Mononuclear cell (primary cell): ENCODE measurements around the gene KCNRG. TPM values are rescaled to one million over a fixed set of nuclear protein-coding genes. Genes with fewer than 3 reads are reported as not detected.
A peak's percentile ranks its signal among the peaks of the same experiment; 100 is the strongest.

Experiments used
- H3K27me3 ChIP-seq: 2 replicates; pipeline ENCODE4 v1.6.0; 2011; ENCODE audit warnings: low read length, control low read depth; ENCODE audit not compliant: insufficient read depth
- H3K4me1 ChIP-seq: 2 replicates; pipeline ENCODE4 v1.5.1; 2011; ENCODE audit warnings: mild to moderate bottlenecking, low read length, control low read depth; ENCODE audit not compliant: insufficient read depth
- H3K4me3 ChIP-seq: 2 replicates; pipeline ENCODE4 v1.5.1; 2011; ENCODE audit warnings: mild to moderate bottlenecking, low read length, moderate library complexity
- H3K9me3 ChIP-seq: 2 replicates; pipeline ENCODE4 v1.5.1; 2011; ENCODE audit warnings: low read depth, mild to moderate bottlenecking, control low read depth, low read length
- total RNA-seq: library from RNA; depleted of rRNA; stranded (reverse); fragments of >200 nt; gene quantifications from one replicate; pipeline ENCODE4 v1.2.3, GENCODE V29; 2012

The KCNRG gene
- total RNA-seq, 1 donor, result 1.7 TPM

DNA sequence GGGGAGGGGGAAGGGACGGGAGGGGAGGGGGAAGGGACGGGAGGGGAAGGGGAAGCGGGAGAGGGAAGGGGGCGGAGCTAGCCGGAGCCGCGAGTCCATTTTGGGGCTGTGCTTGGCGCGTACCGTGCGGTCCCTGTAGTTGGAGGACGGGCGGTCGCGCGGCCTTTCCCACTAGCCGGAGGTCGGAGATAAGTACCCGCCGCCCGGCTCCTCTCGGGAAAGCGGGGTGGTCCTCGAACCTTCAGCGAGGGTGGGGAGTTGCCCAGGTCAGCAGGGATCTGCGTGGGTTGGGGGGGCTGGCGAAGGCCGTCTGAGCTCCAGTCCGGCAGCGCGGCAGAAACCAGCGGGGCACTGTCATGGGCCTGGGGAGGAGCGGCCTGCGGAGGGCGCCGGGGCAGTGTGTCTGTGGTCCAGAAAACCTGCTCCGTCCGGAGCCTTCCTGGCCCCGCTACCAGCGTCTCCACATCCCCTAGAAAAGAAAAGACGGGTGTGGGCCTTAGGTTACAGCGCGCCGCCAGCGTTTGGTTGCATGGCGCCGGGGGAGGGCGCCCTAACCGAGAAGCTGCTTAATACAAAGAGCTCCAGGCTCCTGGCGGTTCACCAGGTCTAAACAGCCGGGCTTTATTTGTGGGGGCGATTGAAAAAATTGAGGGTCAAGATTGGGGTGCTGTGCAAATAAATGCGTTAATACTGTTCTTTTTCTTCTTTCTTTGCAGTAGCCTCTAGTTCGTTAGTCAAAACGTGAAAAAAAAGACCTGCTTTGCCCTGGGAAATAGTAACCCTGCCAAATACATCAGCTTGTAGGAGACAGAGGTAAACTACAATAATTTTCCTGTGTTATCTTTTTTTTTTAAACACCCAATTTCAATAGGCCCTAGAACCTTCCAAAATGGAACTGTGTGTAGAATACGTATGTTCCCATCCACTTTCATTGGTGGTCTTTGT lies 18.0 kb upstream of the KCNRG start, which contains the start of gene TRIM13:
TSS of gene TRIM13 (plus strand) at position 92 of the 945 bp plus-strand sequence. CDS start 14,899 bp downstream, outside the sequence.
- H3K27me3 ChIP-seq, result no peaks in the 10 kb centered on the region
- peak within 1 kb of the TSS; percentile 89 for H3K4me3 ChIP-seq
- peaks cover 45% of the 10 kb centered on the region for H3K4me1 ChIP-seq

DNA sequence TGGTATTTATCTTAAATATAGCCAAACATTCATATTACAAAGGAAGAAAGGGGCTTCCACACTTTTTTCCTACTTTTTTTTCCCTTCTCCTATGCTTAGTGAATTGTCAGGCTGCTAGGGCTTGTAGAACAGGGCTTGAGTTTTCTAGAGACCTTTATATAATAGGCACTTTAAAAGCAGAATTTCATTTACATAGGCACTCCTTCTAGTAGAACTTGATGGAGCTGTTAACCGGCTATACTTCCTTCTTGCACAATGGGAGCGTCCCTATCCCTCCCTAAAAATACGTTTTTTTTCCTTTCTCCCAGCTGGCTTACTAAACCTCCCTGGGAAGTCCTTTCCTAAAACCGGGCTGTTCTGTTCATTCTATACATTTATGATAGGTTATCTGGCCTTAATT lies 17.3 kb upstream of the KCNRG start:
- H3K4me3 ChIP-seq, result peak overlapping the region; percentile 89
- no peaks in the 10 kb centered on the region for H3K9me3 ChIP-seq
- peaks cover 45% of the 10 kb centered on the region for H3K4me1 ChIP-seq
- H3K27me3 ChIP-seq, result no peaks in the 10 kb centered on the region

More for the DNA sequence above, 18.0 kb upstream of the KCNRG start, which contains the start of gene TRIM13:
- H3K9me3 ChIP-seq, result no peaks in the 10 kb centered on the region

DNA sequence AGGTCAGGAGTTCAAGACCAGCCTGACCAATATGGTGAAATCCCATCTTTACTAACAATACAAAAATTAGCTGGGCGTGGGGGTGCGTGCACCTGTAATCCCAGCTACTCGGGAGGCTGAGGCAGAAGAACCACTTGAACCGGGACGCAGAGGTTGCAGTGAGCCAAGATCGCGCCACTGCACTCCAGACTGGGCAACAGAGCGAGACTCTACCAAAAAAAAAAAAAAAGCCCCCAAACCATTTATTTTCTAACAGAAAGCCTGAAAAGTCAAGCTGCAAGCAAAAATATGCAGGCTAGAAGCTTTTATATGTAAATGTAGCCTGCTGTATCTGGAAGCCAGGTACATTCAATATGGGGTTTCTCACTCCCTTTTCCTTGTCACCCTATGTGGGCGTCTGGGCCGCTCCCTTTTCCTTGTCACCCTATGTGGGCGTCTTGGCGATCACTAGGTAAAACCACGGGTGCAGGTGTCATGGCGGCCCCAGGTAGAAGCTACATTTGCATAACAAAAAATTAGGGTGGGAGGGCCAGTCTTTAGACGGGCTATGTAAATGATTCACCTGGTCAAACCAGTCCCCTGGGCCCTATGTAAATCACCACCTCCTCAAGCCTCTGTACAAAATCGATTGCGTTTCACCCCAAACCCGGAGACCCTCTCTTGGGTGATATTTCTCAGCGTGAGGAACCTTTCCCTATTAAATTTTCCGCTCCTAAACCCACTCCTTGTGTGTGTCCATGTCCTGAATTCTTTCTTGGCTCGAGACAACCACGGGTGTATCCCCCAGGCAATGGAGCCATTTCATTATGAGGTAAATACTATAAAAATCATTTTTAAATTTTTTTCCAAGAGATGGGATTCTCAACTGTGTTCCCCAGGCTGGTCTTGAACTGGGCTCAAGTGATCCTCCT lies 16.3 kb upstream of the KCNRG start:
- Histone ChIP-seq H3K4me1 (peaks cover 45% of the 10 kb centered on the region), H3K4me3 (no peak overlapping the region), H3K27me3 (no peaks in the 10 kb centered on the region), H3K9me3 (no peaks in the 10 kb centered on the region)

DNA sequence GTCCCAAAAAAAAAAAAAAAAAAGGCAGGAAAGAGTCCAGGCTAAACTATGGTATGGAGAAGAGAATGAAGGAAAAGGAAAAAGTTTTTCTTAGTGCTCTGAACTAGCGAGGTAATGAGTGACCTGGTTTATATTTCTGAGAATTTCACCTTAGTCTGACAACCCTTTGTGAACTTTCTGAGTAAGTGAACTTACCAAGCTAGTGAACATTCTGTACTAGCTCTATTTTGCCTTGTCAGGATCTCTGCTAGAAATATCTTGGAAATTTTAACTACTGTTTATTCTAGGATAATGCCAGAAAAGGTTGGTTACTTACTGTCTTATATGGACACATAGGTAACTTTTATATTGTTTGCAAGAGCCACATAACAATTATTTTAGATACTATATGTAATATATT lies 14.0 kb upstream of the KCNRG start:
- no peaks in the 10 kb centered on the region for H3K27me3 ChIP-seq
- no peak overlapping the region for H3K4me3 ChIP-seq
- no peaks in the 10 kb centered on the region for H3K9me3 ChIP-seq
- H3K4me1 ChIP-seq, result peaks cover 38% of the 10 kb centered on the region

DNA sequence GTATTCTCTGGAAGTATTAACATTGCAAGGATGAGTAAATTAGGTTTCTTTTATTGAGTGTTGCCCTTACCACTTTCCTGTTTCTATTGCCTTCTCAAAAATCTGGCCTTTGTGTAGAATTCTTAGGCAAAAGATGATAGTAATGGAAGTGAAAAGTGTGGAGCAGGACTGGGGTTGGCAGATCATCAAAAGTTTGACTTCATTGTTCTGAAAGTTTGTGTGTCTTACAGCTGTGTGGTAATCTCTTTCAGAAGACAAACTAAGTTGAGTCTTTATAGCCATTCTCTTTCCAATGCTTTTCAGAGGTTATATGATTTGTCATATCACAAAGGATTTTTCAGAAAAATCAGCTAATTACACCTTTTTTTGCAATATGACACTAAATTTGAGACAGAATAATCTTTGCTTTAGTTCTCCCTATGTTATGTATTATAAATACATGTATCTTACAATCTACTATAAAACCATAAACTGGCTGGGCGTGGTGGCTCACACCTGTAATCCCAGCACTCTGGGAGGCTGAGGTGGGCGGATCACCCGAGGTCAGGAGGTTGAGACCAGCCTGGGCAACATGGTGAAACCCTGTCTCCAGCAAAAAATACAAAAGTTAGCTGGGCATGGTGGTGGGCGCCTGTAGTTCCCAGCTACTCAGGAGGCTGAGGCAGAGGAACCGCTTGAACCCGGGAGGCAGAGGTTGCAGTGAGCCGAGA lies 8.7 kb upstream of the KCNRG start:
- Histone ChIP-seq H3K27me3 (no peaks in the 10 kb centered on the region), H3K9me3 (no peaks in the 10 kb centered on the region), H3K4me1 (peaks cover 8% of the 10 kb centered on the region), H3K4me3 (no peak overlapping the region)

DNA sequence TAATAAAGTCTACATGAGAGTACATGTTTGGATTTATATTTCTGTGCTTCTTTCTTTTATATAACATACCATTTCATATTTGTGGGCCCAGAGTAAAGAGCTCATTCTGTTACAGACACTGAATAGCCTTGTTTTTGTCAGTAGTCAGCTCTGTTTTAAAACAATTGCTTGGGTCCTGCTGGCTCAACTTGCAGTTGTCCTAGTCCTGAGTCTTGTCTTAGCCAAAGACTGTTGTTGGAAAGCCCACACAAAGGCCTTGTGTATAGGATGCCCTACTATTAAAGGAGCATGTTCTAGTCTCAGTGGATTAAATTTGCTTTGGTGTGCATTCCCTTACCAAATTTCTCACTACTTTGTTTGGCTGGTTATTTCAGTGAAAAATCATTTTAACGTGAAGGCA lies 3.8 kb upstream of the KCNRG start:
- no peaks in the 10 kb centered on the region for H3K27me3 ChIP-seq
- no peaks in the 10 kb centered on the region for H3K9me3 ChIP-seq
- H3K4me3 ChIP-seq, result no peak overlapping the region
- no peaks in the 10 kb centered on the region for H3K4me1 ChIP-seq

DNA sequence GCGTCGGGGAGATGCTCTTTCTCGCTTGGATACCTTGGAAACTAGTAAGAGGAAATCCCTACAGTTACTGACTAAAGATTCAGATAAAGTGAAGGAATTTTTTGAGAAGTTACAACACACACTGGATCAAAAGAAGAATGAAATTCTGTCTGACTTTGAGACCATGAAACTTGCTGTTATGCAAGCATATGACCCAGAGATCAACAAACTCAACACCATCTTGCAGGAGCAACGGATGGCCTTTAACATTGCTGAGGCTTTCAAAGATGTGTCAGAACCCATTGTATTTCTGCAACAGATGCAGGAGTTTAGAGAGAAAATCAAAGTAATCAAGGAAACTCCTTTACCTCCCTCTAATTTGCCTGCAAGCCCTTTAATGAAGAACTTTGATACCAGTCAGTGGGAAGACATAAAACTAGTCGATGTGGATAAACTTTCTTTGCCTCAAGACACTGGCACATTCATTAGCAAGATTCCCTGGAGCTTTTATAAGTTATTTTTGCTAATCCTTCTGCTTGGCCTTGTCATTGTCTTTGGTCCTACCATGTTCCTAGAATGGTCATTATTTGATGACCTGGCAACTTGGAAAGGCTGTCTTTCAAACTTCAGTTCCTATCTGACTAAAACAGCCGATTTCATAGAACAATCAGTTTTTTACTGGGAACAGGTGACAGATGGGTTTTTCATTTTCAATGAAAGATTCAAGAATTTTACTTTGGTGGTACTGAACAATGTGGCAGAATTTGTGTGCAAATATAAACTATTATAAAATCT lies 2.7 kb upstream of the KCNRG start:
- Histone ChIP-seq H3K4me3 (no peak overlapping the region), H3K4me1 (no peaks in the 10 kb centered on the region)

DNA sequence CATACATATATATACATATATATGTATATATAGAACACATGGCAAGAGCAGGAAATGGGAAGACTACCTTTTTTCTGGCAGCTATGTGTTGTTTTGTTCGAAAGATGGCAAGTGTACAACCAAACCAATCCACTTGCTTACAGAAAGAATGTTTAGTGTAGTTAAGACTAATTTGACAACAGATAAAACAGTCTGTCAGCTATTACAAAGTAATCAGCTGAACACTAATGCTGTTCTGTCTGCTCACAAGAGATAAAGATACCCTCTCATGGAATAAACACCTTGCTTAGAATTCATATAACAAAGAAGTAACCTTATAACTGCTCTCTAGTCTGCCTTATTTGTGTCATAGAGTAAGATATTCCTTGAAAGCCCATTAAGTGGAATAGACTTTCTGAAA lies 858 bp upstream of the KCNRG start:
- Histone ChIP-seq H3K9me3 (no peaks in the 10 kb centered on the region), H3K4me1 (no peaks in the 10 kb centered on the region), H3K27me3 (no peaks in the 10 kb centered on the region), H3K4me3 (no peak overlapping the region)

More for the DNA sequence above, 2.7 kb upstream of the KCNRG start:
- Histone ChIP-seq H3K9me3 (no peaks in the 10 kb centered on the region), H3K27me3 (no peaks in the 10 kb centered on the region)

DNA sequence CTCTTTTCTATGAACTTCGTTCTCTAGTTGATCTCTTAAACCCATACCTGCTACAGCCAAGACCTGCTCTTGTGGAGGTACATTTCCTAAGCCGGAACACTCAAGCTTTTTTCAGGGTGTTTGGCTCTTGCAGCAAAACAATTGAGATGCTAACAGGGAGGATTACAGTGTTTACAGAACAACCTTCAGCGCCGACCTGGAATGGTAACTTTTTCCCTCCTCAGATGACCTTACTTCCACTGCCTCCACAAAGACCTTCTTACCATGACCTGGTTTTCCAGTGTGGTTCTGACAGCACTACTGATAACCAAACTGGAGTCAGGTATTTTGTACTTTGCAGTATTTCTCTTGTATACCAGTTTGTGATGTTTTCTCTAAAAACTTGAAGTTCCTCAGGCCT lies 506 bp downstream of the KCNRG start:
- no peaks in the 10 kb centered on the region for H3K27me3 ChIP-seq

DNA sequence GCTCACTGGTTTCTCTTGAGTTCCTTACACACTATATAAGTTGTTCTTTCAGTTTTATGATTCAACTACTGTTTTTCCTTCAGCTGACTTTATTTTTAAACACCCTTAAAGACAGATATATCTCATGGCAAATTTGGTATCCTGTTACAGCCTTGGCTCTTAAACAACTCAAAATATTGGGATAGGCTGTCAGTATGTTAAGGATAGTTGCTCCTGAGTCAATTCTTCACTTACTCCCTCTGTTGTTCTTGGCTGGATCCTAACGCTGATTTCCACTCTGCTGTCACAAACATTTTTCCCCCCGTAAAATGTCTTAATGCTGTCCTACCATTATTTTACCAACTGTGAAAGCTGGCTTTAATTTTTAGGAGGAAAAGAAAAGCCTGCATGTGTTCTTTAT lies 1.2 kb downstream of the KCNRG start:
- no peaks in the 10 kb centered on the region for H3K4me1 ChIP-seq
- H3K4me3 ChIP-seq, result no peak overlapping the region
- H3K27me3 ChIP-seq, result no peaks in the 10 kb centered on the region
- H3K9me3 ChIP-seq, result no peaks in the 10 kb centered on the region

More for the DNA sequence above, 506 bp downstream of the KCNRG start:
- Histone ChIP-seq H3K4me1 (no peaks in the 10 kb centered on the region), H3K9me3 (no peaks in the 10 kb centered on the region), H3K4me3 (no peak overlapping the region)

DNA sequence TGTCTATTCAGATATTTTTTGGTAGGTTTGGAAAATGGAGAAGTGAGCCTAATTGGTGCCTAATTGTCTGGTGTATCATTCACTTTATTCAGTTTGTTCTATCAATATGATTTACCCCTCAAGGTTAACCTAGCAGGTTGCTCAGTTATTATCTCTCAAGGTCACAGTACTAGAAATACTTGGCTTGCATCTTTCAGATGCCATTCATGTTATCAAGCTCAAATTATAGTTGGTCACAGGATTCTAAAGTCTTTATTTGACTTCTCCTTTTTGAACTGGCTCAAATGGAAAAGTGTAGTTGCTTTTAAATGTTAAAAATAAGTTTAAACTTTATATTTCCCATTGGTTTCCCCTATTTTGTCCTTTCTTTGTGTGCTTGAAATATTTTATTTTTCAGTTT lies 2.6 kb downstream of the KCNRG start:
- H3K4me1 ChIP-seq, result no peaks in the 10 kb centered on the region

DNA sequence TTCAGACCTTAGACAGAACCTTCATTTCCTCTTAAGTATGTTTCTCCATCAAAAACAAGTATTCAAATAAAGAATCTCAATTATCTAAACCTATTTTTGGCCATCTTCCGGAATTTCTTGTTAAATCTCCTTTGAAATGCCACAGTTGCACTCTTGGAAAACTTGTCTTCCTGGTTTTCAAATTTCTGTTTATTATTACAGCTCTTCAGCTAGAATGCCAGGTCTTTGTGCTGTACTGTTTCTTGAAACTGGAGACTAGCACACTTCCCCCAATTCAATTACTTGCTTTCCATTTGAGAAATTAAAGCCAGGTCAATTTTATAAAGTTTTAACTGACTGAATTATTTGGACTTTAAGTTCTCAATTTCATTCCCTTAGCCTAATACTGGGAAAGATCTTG lies 10.2 kb downstream of the KCNRG start:
- H3K4me3 ChIP-seq, result no peak overlapping the region
- H3K9me3 ChIP-seq, result no peaks in the 10 kb centered on the region
- H3K4me1 ChIP-seq, result no peaks in the 10 kb centered on the region
- no peaks in the 10 kb centered on the region for H3K27me3 ChIP-seq

More for the DNA sequence above, 2.6 kb downstream of the KCNRG start:
- H3K27me3 ChIP-seq, result no peaks in the 10 kb centered on the region
- H3K9me3 ChIP-seq, result no peaks in the 10 kb centered on the region
- no peak overlapping the region for H3K4me3 ChIP-seq

DNA sequence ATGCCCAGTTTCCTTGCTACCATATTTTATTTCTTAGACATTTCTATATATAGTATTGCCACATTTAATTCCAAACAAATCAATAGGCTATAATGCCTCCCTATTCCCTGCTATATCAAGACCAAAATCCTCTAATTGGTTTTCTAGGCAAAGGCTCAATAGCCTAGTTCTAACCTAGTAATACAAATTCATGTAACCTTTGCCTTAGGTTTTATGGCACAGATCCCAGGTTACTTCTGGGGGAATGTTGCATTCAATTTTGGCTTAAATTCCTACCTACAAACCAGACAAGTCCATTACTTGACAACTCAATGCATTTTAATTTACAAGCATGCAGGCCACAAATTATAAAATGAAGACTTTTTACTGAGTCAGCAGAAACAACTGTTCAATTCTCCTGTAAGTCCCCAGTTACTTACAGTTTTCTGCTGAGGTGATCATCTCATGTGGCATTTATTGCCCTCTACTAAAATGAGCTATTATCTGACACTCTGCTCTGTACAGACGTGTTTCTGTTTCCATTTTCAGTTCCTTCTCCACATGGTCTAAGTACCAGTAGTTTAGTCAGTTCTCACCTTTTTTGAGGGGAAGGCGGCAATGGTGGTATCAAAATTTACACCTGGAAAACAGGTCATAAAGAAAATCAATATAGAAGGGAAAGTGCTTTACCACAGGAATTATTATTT lies 11.7 kb downstream of the KCNRG start:
- Histone ChIP-seq H3K4me3 (no peak overlapping the region), H3K27me3 (no peaks in the 10 kb centered on the region), H3K4me1 (no peaks in the 10 kb centered on the region), H3K9me3 (no peaks in the 10 kb centered on the region)
